Lung (tissue), 12 donors: ENCODE results near the gene AMN. TPM values are rescaled to one million over a fixed set of nuclear protein-coding genes. Genes with fewer than 3 reads are reported as not detected.

Experiments used
- ATAC-seq: fragments of 200-7000 bp; cut with Tn5 transposase; one replicate; pipeline ENCODE4 v1.9.1; 2020; ENCODE audit warnings: moderate number of reproducible peaks; ENCODE audit not compliant: insufficient read depth, low FRiP score
- DNase-seq, 3 donors: peaks; one replicate each; pipeline ENCODE4 v3.0.0-alpha.2; 2013 to 2017
- H3K27ac ChIP-seq, 2 donors: one replicate each; pipeline ENCODE4 v1.5.1; 2013; ENCODE audit warnings: mild to moderate bottlenecking in 2 of 2, moderate library complexity in 2 of 2, control low read depth in 1 of 2, inconsistent platforms in 1 of 2, low read depth in 1 of 2, low read length in 1 of 2
- H3K27me3 ChIP-seq, 3 donors: one replicate each; pipeline ENCODE4 v1.5.1; 2013; ENCODE audit warnings: low read length in 2 of 3; ENCODE audit not compliant: control insufficient read depth in 3 of 3, insufficient read depth in 3 of 3
- H3K36me3 ChIP-seq, 4 donors: one replicate each; pipeline ENCODE4 v1.5.1; 2013; ENCODE audit warnings: low read length in 4 of 4, mild to moderate bottlenecking in 1 of 4, moderate library complexity in 1 of 4; ENCODE audit not compliant: control insufficient read depth in 4 of 4, insufficient read depth in 4 of 4
- H3K4me1 ChIP-seq, 5 donors: one replicate each; pipeline ENCODE4 v1.5.1; 2013; ENCODE audit warnings: low read length in 5 of 5, mild to moderate bottlenecking in 2 of 5, moderate library complexity in 1 of 5; ENCODE audit not compliant: control insufficient read depth in 5 of 5, insufficient read depth in 5 of 5
- H3K4me3 ChIP-seq: one replicate; pipeline ENCODE4 v1.5.1; 2013; ENCODE audit warnings: mild to moderate bottlenecking, control low read depth, moderate library complexity
- H3K9ac ChIP-seq, 2 donors: one replicate each; pipeline ENCODE4 v1.5.1; 2013; ENCODE audit warnings: low read length in 2 of 2, control low read depth in 1 of 2; ENCODE audit not compliant: insufficient read depth in 1 of 2
- H3K9me3 ChIP-seq, 4 donors: one replicate each; pipeline ENCODE4 v1.5.1; 2013; ENCODE audit warnings: low read length in 3 of 4, mild to moderate bottlenecking in 1 of 4, moderate library complexity in 1 of 4; ENCODE audit not compliant: control insufficient read depth in 4 of 4, insufficient read depth in 3 of 4
- CTCF ChIP-seq: IDR thresholded peaks from 2 replicates; pipeline ENCODE4 v1.5.1; 2012; ENCODE audit warnings: mild to moderate bottlenecking; ENCODE audit errors: control extremely low read depth, extremely low read depth
- WGBS, 2 donors: extraction: QIAGEN DNeasy Blood & Tissue Kit; methylation state at CpG; one replicate each; pipeline ENCODE4 v1.1.7; 2013; 5-methylcytosine and 5-hydroxymethylcytosine counted together
- polyA plus RNA-seq, 2 donors: library from polyadenylated mRNA; stranded (reverse); fragments of 200-250 nt; gene quantifications; one replicate each; pipeline ENCODE4 v1.2.1, GENCODE V29; 2013
- total RNA-seq, 2 donors: library from RNA; depleted of rRNA in 1 of 2; stranded (reverse); fragments of >200 nt in 1 of 2; gene quantifications; one replicate each; pipeline ENCODE4 v1.2.1, GENCODE V29; 2014 to 2021
- donor health status: control.
- donor health status: control.
- donor health status: Bipolar disorder and iron deficiency.
- donor health status: healthy.
- donor health status: DM: yes; HTN: yes; CAD: no.

AMN gene
- total and polyA plus RNA-seq, 4 donors: 0.94 to 24.7 (median 12.6) TPM

- H3K9ac ChIP-seq: no peak overlapping the region
- peaks cover 0 to 8% (median 0%) of the 10 kb centered on the region in 5 donors for H3K4me1 ChIP-seq
- WGBS, 2 donors: 86 to 87% methylated on average over 10 of the region's 10 CpGs
- no peak for ATAC-seq
- no peaks in the 10 kb centered on the region for H3K9me3 ChIP-seq
- no peaks in the 10 kb centered on the region for H3K27me3 ChIP-seq
- no peak for DNase-seq
- no peak overlapping the region for H3K27ac ChIP-seq
- peaks cover 35 to 70% (median 50%) of the 10 kb centered on the region in 4 donors for H3K36me3 ChIP-seq
- no peak overlapping the region for H3K4me3 ChIP-seq
- no peak for TF ChIP-seq CTCF
Measured at GRCh38 chr14:102951034-102951433, 28.6 kb downstream of the AMN start.

GRCh38 chr14:102951799-102952198 is 29.3 kb downstream of the AMN start:
- no peaks in the 10 kb centered on the region for H3K27me3 ChIP-seq
- DNase-seq (no peak), ATAC-seq (no peak)
- no peak for TF ChIP-seq CTCF
- peaks cover 29 to 71% (median 45%) of the 10 kb centered on the region in 4 donors for H3K36me3 ChIP-seq
- no peaks in the 10 kb centered on the region for H3K9me3 ChIP-seq
- no peak overlapping the region for H3K27ac ChIP-seq
- H3K4me3 ChIP-seq: no peak overlapping the region
- WGBS, 2 donors: 80 to 83% methylated on average over 8 of the region's 8 CpGs
- H3K9ac ChIP-seq: no peak overlapping the region
- H3K4me1 ChIP-seq: peaks cover 0 to 8% (median 0%) of the 10 kb centered on the region in 5 donors

- no peak for TF ChIP-seq CTCF
- Histone ChIP-seq H3K4me1 (peaks cover 0 to 8% (median 0%) of the 10 kb centered on the region in 5 donors), H3K9me3 (no peaks in the 10 kb centered on the region), H3K27me3 (no peaks in the 10 kb centered on the region), H3K4me3 (no peak overlapping the region), H3K36me3 (peaks cover 27 to 71% (median 48%) of the 10 kb centered on the region in 4 donors), H3K9ac (no peak overlapping the region), H3K27ac (no peak overlapping the region)
- DNase-seq (no peak), ATAC-seq (no peak)
- 95 to 98% methylated on average over 6 of the region's 6 CpGs for WGBS, 2 donors
Measured at GRCh38 chr14:102952276-102952675, 29.8 kb downstream of the AMN start.

- H3K4me1 ChIP-seq: peaks cover 0 to 8% (median 0%) of the 10 kb centered on the region in 5 donors
- WGBS, 2 donors: 86 to 89% methylated on average over 15 of the region's 15 CpGs
- no peak overlapping the region for H3K9ac ChIP-seq
- H3K27me3 ChIP-seq: no peaks in the 10 kb centered on the region
- ATAC-seq (no peak), DNase-seq (no peak)
- no peak for TF ChIP-seq CTCF
- peaks cover 31 to 74% (median 55%) of the 10 kb centered on the region in 4 donors for H3K36me3 ChIP-seq
- no peak overlapping the region for H3K4me3 ChIP-seq
- H3K9me3 ChIP-seq: no peaks in the 10 kb centered on the region
- no peak overlapping the region for H3K27ac ChIP-seq
Measured at GRCh38 chr14:102953100-102953499, 30.6 kb downstream of the AMN start.
